ENCODE measurements around the gene DUSP3. TPM values are rescaled to one million over a fixed set of nuclear protein-coding genes. Genes with fewer than 3 reads are reported as not detected.

Gene DUSP3
- total and polyA plus RNA-seq, 2 of the 13 experiments (the other 11 are each of a cell fraction or from before 2014, with no cell fraction given), result 60.0 to 71.5 TPM

DNA sequence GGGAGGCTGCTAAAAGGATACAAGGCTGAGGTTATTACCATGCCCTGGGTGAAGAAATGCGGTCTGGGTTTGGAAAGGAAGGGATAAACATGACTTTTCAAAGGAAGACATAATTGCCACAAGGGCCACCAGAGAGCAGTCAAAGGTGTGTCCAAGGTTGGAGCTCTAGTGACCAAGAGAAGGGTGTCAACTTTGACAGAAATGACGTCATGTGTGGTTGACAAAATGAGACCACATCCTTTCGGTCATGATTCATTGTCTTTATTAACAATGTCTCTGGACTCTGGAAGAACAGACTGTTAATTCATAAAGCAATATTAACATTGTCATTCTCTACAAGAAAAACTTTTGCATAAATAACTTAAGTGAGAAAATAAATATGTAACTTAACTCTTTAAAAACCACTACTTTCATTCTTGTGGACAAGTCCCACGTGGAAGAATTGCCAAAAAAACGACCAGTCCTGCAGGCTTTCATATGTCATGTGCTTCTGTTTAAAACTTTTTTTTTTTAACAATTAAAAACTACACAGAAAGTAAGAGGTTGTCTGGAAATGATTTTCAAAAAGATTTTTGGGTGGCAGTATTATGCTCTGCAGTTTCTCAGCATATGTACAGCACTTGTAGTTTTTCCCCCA, 25.2 kb downstream of the DUSP3 start (continued):
- TF ChIP-seq ZNF572 (CRISPR knock-in tag; IDR thresholded peaks at IDR 0.05) (no peak), ZNF382 (CRISPR knock-in tag; IDR thresholded peaks at IDR 0.05; ENCODE audit: borderline replicate concordance) (no peak), POGK (CRISPR knock-in tag; conservative IDR thresholded peaks at IDR 0.05) (no peak), TCF12 (IDR thresholded peaks at IDR 0.05) (no peak), TCF12 (CRISPR knock-in tag; IDR thresholded peaks at IDR 0.05) (no peak), MAFK (conservative IDR thresholded peaks at IDR 0.05 in 1 of 2, IDR thresholded peaks at IDR 0.05 in 1 of 2; ENCODE audit: low read length in 2 of 2) (no peak), BHLHE40 (IDR thresholded peaks at IDR 0.05; ENCODE audit: low read length) (no peak), NAIF1 (CRISPR knock-in tag; IDR thresholded peaks at IDR 0.05; ENCODE audit: borderline replicate concordance) (no peak), TAF15 (IDR thresholded peaks at IDR 0.05; ENCODE audit: low read depth, low read length, poor library complexity, severe bottlenecking) (no peak), RXRA (CRISPR knock-in tag; IDR thresholded peaks at IDR 0.05) (no peak), ZEB1 (IDR thresholded peaks at IDR 0.05; ENCODE audit: insufficient replicate concordance, low read depth) (no peak), POLR2AphosphoS2 (IDR thresholded peaks at IDR 0.05; ENCODE audit: low read depth, low read length) (no peak), GRHL1 (CRISPR knock-in tag; conservative IDR thresholded peaks at IDR 0.05) (no peak), CREB1 (IDR thresholded peaks at IDR 0.05) (peak; percentile 96), CREB1 (CRISPR knock-in tag; IDR thresholded peaks at IDR 0.05) (no peak), PPARG (CRISPR knock-in tag; conservative IDR thresholded peaks at IDR 0.05) (no peak), FOXP1 (IDR thresholded peaks at IDR 0.05) (no peak), FOXP1 (CRISPR knock-in tag; IDR thresholded peaks at IDR 0.05) (no peak), ZFP41 (CRISPR knock-in tag; IDR thresholded peaks at IDR 0.05; ENCODE audit: borderline replicate concordance) (no peak), MTF1 (CRISPR knock-in tag; IDR thresholded peaks at IDR 0.05) (no peak), MTERF4 (CRISPR knock-in tag; IDR thresholded peaks at IDR 0.05) (no peak), PCBP2 (optimal IDR thresholded peaks at IDR 0.05; ENCODE audit: low read depth, low read length, poor library complexity, severe bottlenecking) (no peak), HNRNPL (IDR thresholded peaks at IDR 0.05; ENCODE audit: low read depth, low read length) (no peak)
- TF ChIP-seq, protein P1, sequence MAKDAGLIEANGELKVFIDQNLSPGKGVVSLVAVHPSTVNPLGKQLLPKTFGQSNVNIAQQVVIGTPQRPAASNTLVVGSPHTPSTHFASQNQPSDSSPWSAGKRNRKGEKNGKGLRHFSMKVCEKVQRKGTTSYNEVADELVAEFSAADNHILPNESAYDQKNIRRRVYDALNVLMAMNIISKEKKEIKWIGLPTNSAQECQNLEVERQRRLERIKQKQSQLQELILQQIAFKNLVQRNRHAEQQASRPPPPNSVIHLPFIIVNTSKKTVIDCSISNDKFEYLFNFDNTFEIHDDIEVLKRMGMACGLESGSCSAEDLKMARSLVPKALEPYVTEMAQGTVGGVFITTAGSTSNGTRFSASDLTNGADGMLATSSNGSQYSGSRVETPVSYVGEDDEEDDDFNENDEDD (CRISPR knock-in tag; IDR thresholded peaks at IDR 0.05; ENCODE audit: borderline replicate concordance), result no peak
- TF ChIP-seq, protein P2, sequence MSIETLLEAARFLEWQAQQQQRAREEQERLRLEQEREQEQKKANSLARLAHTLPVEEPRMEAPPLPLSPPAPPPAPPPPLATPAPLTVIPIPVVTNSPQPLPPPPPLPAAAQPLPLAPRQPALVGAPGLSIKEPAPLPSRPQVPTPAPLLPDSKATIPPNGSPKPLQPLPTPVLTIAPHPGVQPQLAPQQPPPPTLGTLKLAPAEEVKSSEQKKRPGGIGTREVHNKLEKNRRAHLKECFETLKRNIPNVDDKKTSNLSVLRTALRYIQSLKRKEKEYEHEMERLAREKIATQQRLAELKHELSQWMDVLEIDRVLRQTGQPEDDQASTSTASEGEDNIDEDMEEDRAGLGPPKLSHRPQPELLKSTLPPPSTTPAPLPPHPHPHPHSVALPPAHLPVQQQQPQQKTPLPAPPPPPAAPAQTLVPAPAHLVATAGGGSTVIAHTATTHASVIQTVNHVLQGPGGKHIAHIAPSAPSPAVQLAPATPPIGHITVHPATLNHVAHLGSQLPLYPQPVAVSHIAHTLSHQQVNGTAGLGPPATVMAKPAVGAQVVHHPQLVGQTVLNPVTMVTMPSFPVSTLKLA (IDR thresholded peaks at IDR 0.05), result peak; percentile 60
